Measurements from ENCODE around the gene CECR2.

- TF ChIP-seq JUN (CRISPR knock-in tag; IDR thresholded peaks at IDR 0.05) (no peak), ZNF423 (CRISPR knock-in tag; IDR thresholded peaks at IDR 0.05) (no peak), FOXK1 (CRISPR knock-in tag; IDR thresholded peaks at IDR 0.05) (no peak), TCF7 (CRISPR knock-in tag; IDR thresholded peaks at IDR 0.05; ENCODE audit: low read depth) (no peak), SP1 (CRISPR knock-in tag; conservative IDR thresholded peaks at IDR 0.05) (no peak), STAT6 (CRISPR knock-in tag; conservative IDR thresholded peaks at IDR 0.05; ENCODE audit: low read depth) (no peak), ZNF138 (CRISPR knock-in tag; conservative IDR thresholded peaks at IDR 0.05) (no peak)
- TF ChIP-seq, protein P1, sequence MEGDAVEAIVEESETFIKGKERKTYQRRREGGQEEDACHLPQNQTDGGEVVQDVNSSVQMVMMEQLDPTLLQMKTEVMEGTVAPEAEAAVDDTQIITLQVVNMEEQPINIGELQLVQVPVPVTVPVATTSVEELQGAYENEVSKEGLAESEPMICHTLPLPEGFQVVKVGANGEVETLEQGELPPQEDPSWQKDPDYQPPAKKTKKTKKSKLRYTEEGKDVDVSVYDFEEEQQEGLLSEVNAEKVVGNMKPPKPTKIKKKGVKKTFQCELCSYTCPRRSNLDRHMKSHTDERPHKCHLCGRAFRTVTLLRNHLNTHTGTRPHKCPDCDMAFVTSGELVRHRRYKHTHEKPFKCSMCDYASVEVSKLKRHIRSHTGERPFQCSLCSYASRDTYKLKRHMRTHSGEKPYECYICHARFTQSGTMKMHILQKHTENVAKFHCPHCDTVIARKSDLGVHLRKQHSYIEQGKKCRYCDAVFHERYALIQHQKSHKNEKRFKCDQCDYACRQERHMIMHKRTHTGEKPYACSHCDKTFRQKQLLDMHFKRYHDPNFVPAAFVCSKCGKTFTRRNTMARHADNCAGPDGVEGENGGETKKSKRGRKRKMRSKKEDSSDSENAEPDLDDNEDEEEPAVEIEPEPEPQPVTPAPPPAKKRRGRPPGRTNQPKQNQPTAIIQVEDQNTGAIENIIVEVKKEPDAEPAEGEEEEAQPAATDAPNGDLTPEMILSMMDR (IDR thresholded peaks at IDR 0.05): no peak
- TF ChIP-seq, protein P2, sequence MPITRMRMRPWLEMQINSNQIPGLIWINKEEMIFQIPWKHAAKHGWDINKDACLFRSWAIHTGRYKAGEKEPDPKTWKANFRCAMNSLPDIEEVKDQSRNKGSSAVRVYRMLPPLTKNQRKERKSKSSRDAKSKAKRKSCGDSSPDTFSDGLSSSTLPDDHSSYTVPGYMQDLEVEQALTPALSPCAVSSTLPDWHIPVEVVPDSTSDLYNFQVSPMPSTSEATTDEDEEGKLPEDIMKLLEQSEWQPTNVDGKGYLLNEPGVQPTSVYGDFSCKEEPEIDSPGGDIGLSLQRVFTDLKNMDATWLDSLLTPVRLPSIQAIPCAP (CRISPR knock-in tag; IDR thresholded peaks at IDR 0.05): no peak
- TF ChIP-seq, protein P3, sequence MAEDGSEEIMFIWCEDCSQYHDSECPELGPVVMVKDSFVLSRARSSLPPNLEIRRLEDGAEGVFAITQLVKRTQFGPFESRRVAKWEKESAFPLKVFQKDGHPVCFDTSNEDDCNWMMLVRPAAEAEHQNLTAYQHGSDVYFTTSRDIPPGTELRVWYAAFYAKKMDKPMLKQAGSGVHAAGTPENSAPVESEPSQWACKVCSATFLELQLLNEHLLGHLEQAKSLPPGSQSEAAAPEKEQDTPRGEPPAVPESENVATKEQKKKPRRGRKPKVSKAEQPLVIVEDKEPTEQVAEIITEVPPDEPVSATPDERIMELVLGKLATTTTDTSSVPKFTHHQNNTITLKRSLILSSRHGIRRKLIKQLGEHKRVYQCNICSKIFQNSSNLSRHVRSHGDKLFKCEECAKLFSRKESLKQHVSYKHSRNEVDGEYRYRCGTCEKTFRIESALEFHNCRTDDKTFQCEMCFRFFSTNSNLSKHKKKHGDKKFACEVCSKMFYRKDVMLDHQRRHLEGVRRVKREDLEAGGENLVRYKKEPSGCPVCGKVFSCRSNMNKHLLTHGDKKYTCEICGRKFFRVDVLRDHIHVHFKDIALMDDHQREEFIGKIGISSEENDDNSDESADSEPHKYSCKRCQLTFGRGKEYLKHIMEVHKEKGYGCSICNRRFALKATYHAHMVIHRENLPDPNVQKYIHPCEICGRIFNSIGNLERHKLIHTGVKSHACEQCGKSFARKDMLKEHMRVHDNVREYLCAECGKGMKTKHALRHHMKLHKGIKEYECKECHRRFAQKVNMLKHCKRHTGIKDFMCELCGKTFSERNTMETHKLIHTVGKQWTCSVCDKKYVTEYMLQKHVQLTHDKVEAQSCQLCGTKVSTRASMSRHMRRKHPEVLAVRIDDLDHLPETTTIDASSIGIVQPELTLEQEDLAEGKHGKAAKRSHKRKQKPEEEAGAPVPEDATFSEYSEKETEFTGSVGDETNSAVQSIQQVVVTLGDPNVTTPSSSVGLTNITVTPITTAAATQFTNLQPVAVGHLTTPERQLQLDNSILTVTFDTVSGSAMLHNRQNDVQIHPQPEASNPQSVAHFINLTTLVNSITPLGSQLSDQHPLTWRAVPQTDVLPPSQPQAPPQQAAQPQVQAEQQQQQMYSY (CRISPR knock-in tag; IDR thresholded peaks at IDR 0.05): no peak
- TF ChIP-seq, protein P4, sequence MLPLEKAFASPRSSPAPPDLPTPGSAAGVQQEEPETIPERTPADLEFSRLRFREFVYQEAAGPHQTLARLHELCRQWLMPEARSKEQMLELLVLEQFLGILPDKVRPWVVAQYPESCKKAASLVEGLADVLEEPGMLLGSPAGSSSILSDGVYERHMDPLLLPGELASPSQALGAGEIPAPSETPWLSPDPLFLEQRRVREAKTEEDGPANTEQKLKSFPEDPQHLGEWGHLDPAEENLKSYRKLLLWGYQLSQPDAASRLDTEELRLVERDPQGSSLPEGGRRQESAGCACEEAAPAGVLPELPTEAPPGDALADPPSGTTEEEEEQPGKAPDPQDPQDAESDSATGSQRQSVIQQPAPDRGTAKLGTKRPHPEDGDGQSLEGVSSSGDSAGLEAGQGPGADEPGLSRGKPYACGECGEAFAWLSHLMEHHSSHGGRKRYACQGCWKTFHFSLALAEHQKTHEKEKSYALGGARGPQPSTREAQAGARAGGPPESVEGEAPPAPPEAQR (CRISPR knock-in tag; IDR thresholded peaks at IDR 0.05): no peak
Measured at GRCh38 chr22:17402293-17402692, 33.0 kb downstream of the CECR2 start.

All from WTC11 (cell line).